HG03060 (cell line): Measurements from ENCODE around the gene XIAP.

Experiments
- ATAC-seq: cut with Tn5 transposase; IDR thresholded peaks from one replicate; pipeline ENCODE4 v1.9.1; 2021; ENCODE audit warnings: low read depth, moderate number of reproducible peaks; ENCODE audit not compliant: unreplicated experiment

Gene XIAP

GRCh38 chrX:123949846-123950245 is 90.0 kb downstream of the XIAP start:
- no peak for ATAC-seq

DNA sequence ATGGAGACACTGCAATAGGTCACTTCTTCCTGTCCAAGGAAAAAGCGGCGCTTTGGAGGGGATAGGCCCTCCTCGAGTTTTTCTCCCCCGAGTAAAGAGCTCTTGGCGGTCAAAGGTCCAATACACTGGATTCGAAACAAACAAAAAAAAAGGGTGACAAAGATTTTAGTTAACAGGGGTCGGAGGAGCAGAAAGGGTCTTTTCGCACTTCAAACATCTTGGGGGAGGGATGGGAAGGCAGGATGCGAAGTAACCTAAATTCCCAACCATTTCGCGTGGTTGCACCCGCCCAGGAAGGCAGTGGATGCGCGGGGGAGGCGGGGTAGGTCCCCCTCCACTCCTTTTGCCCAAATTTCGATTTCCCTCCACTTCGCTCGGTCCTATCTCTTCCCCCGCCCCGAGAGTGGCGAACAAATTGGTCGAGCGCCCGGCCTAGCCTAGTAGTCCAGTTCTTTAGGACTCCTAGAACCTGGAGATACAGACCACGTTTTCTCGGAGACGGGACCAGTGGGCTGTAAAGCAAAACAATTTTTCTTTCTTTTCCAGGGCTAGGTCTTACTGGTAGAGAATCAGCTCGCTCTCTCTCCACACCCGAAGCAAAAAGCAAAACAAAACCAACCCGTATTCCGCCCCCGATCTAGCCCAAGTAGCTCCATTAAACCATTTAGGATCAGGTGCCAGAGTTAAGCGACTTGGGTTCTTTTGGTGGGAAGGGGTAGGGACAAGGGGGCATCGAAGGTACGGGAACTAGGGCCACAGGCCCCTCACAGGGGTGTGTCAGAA is 99.6 kb downstream of the XIAP start:
- no peak for ATAC-seq

GRCh38 chrX:123960956-123961267 is 101.1 kb downstream of the XIAP start:
- no peak for ATAC-seq

DNA sequence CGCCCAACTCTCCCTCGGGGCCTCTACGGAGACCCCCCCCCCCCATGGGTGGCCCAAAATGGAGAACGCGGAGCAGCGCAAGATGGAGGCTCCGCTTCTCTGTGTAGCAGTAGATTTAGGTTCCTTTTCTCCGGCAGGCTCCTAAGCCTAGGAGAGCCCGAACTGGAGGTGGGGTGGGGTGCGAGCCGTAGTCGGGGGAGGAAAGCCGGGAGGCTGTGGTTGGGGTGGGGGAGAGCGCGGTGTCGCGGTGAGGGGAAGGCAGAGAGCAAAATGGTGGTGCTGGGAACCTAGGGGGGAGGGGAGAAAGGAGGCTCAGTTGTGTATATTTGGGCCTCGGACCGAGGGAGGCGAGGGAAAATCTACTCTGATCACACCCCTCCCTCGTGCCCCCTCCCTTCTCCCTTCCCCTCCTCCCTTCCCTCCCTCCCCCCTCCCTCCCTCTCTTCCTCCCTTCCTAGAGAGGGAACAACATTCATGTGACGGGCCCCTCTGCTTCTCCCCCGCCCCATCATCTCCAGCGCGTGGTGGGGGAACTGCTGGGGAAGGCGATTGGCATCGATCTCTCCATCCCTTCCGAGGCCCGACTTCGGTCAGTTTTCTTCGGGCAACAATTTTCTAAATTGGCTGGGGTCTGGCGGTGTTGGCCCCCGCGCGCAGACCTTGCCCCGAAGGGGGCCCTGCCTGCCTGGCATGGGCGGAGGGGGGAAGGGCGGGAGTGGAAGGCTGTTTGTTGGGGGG is 101.6 kb downstream of the XIAP start, which contains the start of gene STAG2:
Gene STAG2 (plus strand): TSS at position 439 of the 738 bp plus-strand sequence. CDS start 60,922 bp downstream, outside the sequence.
- ATAC-seq: no peak

DNA sequence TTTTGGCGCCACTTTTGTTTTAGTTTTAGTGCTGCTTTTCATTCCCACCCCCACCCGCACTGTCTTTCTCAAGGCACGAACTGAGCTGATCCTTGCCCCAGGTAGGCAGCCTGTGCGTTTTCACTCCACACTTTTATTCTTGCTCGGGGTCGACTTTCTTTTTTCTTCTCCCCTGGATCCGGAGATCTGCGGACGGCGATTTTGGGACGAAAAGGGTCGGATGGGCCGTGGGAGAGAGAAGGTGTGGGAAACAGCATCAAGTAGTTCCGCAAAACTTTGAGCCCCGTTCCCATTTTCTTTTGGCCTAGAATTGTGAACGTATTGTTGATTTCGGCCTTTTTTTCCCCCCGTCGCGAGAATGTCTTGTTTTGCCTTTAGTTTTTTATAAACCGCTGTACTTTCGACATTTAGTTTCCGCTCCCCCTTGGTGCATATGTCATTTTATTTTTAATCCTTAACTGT is 102.2 kb downstream of the XIAP start:
- ATAC-seq: no peak

GRCh38 chrX:123962794-123963373 is 103.0 kb downstream of the XIAP start:
- peak; percentile 37 for ATAC-seq
